Limb (tissue), 2 donors: ENCODE data around the gene C1orf159.
A peak's percentile ranks its signal among the peaks of the same experiment; 100 is the strongest.

ENCODE experiments used
- DNase-seq, 2 donors: peaks; one replicate each; pipeline ENCODE4 v3.0.0-alpha.2; 2016; ENCODE audit errors: extremely low spot score in 2 of 2

C1orf159 gene

DNA sequence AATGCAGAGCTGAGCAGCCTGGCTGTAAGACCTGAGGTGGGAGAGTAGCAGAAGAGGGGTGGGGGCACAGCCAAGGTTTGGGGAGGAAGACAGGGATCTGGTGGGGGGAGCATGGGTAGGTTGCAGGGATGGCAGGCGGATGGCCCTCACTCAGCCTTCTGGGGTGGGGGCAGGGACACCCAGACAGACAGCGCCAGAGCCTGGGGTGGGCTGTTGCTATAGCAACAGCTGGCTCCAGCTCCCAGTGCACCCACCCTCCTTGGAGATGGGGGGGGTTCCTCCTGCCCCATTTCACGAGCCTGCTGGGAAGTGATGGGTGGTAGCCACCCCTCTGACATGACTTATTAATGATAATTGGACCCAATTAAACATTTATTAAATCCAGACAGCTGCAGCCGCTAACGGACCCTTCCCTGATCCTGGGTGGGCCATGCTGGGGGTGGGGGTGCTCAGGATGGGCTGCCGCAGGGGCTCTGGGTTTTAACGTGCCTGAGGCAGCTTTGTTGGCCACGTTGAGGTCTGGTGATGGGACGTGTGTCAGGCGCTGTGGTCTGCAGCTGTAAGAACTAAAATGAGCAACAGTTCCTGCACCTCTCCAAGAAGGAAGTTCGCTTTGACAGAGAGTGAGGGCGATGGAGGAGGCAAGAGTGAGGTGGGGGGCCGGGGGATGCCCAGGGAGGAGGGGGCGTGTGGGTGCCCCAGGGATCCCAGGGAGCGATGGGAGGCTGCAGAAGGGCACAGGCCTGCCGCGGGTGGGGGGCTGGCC, 76.6 kb downstream of the C1orf159 start:
- no peak for DNase-seq

- no peak for DNase-seq
These were observed 77.2 kb downstream of the C1orf159 start for GRCh38 chr1:1038694-1039093.

DNA sequence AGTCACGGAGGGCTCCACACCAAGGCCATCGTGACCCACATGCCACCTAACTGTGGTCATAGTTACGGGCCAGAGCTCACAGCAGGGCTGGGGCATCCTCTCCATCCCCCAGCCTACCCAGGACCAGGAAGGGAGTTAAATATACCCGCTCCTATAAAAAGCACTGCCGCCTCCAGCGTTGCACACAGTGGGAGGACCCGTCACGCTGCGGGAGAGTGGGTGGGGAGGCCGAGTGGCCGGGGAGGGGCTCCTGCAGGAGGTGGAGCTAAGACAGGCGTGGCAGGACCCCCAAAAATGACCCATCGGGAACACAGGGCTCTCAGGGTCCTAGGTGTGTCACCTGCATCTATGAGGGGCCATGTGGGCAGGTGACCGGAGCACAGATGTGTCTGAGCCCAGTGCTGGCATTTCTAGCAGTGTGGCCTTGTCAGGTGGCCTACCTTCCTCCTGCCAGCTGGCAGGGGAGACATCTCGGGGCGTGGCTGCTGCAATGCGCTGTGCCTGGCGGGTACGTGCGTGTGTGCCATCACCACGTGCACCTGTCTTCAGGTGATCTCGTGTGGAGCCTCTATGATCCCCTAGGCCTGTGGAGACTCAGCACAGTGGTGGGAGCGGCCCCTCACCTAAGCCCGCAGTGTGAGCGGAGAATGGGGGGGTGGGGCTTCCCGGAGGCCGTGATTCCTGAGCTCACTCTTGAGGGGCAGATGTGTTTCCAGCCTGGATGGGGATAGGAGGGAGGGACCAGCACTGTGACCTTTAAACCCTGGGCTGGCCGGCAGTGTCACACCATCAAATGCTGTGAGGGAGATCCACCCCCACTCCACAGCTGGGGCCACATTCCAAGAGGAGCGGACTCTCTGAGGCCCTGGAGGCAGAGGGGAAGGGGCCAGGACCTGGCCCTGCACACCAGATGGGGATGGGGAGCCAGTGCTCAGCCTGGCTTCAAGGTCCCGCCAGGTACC, 78.2 kb downstream of the C1orf159 start:
- no peak for DNase-seq

- DNase-seq = no peak
These were observed 80.5 kb downstream of the C1orf159 start for GRCh38 chr1:1035291-1035943.

- no peak for DNase-seq
These were observed 81.5 kb downstream of the C1orf159 start for GRCh38 chr1:1034439-1034781.

DNA sequence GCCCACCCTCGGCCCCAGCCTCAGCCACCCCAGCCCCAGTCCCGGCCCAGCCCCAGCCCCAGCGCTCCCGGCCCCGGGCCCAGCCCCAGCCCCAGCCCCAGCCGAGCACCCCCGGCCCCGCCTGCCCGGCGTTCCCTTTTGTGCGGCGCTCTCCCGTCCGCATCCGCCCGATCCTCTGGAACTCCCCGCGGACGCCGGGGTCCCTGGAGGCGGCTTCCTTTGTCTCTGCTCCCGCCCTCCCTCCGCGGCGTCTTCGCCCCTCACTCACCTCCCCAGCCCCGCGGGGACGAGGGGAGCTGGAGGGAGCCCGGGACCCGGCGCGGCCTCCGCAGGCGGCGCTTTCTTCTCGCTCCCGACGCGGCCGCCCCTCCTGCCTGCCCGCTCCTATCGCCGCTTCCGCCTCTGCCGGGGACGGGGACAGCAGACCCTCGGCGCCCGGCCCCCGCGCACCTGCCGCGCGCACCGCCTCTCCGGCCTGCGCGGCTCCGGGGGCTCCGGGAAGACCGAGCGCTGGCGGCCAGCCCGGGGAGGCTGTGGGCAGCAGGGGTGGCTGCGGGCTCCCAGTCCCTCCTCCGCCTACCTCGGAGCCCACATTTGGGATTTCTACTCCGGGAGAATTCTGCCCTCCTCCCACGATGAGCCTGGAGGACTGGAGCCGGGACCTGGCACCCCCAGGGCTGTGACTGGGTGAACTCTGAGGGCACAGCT, 82.0 kb downstream of the C1orf159 start:
- peak in 1 of 2 donors; percentile 72 for DNase-seq

- peak; percentile 72 to 92 for DNase-seq
These were observed 82.8 kb downstream of the C1orf159 start for GRCh38 chr1:1033009-1033587.

GRCh38 chr1:1032424-1032823, 83.5 kb downstream of the C1orf159 start:
- DNase-seq = peak in 1 of 2 donors; percentile 66
